Stimulated activated naive B cell treated with anti-CD40 and anti-IgM and Interleukin-4, amounts not matched to agents 10 μg/mL and 1 μg/mL and 100 μg/mL, for 72 hours (primary cell): ENCODE results near the gene TRIM2.
A peak's percentile ranks its signal among the peaks of the same experiment; 100 is the strongest.

Source experiments
- ATAC-seq, 2 donors: fragments of 150-1000 bp; cut with Tn5 transposase; replicated peaks; 2 replicates each; pipeline ENCODE4 v1.10.0; 2021; ENCODE audit warnings: moderate library complexity in 1 of 2
- DNase-seq: peaks from one replicate; pipeline ENCODE4 v3.0.0; 2021
- H3K27ac Mint-ChIP-seq: one replicate; pipeline ENCODE4 v1.8.0; 2022; ENCODE audit warnings: mild to moderate bottlenecking, mixed read lengths
- H3K27me3 Mint-ChIP-seq, 2 donors: one replicate each; pipeline ENCODE4 v1.8.0; 2022; ENCODE audit warnings: mixed read lengths in 2 of 2
- H3K36me3 Mint-ChIP-seq, 2 donors: one replicate each; pipeline ENCODE4 v1.8.0; 2022; ENCODE audit warnings: mixed read lengths in 2 of 2, mild to moderate bottlenecking in 1 of 2
- H3K4me1 Mint-ChIP-seq, 2 donors: one replicate each; pipeline ENCODE4 v1.8.0; 2022; ENCODE audit warnings: mixed read lengths in 2 of 2, mild to moderate bottlenecking in 1 of 2
- H3K4me3 Mint-ChIP-seq, 2 donors: one replicate each; pipeline ENCODE4 v1.8.0; 2022; ENCODE audit warnings: mild to moderate bottlenecking in 2 of 2, mixed read lengths in 2 of 2, moderate library complexity in 1 of 2
- H3K9me3 Mint-ChIP-seq, 2 donors: one replicate each; pipeline ENCODE4 v1.8.0; 2022; ENCODE audit warnings: mixed read lengths in 2 of 2, mild to moderate bottlenecking in 1 of 2

The TRIM2 gene

DNA sequence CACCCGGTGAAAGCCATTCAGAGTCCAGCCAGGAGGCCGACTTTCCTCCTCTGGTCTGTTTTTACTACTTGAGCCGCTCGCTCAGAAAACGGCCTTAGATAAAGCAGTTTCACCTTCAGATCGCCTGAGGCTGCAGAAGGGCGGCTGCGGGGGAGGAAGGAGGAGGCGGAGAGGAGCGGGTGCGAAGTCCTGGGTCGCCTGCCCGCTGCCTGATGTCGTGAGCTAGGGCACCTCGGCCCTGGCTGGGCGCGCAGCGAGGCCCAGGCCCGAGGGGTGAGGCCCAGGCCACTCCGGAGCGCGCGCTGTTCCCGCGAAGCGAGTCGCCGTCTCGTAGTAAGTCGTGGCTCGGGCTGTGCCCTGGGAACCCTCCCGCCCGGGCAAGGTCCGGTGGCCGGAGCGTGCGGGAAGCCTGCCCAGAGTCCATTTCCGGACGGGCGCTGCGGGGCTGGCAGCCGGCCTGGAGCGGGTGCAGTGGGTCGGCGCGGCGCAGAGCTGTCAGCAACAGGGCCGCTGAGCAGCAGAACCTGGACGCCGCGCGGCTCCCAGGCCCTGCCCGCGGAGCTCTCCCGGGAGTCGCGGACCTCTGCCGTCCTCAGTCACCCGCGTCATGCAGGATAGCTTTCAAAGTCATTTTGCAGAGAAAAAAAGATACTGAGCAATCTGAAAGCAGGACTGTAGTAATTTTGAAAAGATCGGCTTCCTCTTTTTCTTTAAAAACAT is 18.6 kb downstream of the TRIM2 start:
- ATAC-seq (peak; percentile 81 to 87), DNase-seq (peak; percentile 58)
- H3K27ac Mint-ChIP-seq: peak overlapping the region; percentile 93
- H3K27me3 Mint-ChIP-seq: peaks cover 6 to 13% of the 10 kb centered on the region in 2 donors
- H3K4me1 Mint-ChIP-seq: peaks cover 35 to 59% of the 10 kb centered on the region in 2 donors
- H3K9me3 Mint-ChIP-seq: peaks cover 5 to 6% of the 10 kb centered on the region in 2 donors
- peaks cover 0 to 8% of the 10 kb centered on the region in 2 donors for H3K36me3 Mint-ChIP-seq
- H3K4me3 Mint-ChIP-seq: peak overlapping the region; percentile 85 to 89

DNA sequence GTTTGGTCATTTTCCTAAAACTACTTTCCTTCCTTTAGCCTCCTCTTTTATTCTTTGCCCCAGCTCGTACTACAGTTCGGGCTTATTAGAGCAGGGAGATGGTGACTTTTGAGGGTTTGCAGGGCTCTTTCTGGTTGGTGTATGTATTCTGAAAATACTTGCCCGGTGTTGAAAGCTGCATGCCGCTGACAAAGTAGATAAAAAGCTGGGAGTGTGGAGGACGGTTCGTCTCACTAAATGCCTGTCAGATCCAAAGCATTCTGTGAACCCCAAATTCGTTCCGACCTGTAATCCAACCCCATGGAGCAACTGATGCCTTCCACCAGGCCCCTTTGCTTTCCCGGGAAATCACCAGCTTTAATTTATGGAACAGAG is 19.2 kb downstream of the TRIM2 start:
- Mint-ChIP-seq H3K27ac (peak overlapping the region; percentile 93), H3K27me3 (peaks cover 6 to 13% of the 10 kb centered on the region in 2 donors), H3K9me3 (peaks cover 5 to 6% of the 10 kb centered on the region in 2 donors), H3K4me3 (peak overlapping the region; percentile 85 to 89), H3K4me1 (peaks cover 35 to 60% of the 10 kb centered on the region in 2 donors), H3K36me3 (peaks cover 0 to 8% of the 10 kb centered on the region in 2 donors)
- no peak for DNase-seq
- ATAC-seq: no peak

DNA sequence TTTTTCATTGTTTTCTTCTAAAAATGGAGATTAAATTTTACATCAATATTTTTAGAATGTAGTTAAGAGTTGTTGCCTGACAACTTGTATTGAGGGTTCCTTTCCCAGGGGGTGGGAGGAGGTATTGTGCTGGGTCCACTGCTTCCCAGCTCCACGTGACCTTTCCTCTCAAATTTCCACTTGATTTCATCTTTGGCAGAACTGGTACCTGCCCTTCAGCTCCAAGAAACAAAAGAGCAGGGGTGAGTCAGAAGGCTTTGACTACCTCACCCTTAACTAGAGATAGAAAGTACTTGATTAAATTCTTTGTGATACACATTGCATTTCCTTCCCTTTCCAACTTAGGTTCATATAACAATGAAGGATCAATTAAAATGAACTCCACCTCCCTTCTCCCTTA is 19.7 kb downstream of the TRIM2 start:
- Mint-ChIP-seq H3K27me3 (peaks cover 6 to 13% of the 10 kb centered on the region in 2 donors), H3K36me3 (peaks cover 0 to 8% of the 10 kb centered on the region in 2 donors), H3K27ac (no peak overlapping the region), H3K9me3 (peaks cover 5 to 6% of the 10 kb centered on the region in 2 donors), H3K4me3 (peak overlapping the region; percentile 38 to 56), H3K4me1 (peaks cover 35 to 65% of the 10 kb centered on the region in 2 donors)
- DNase-seq: no peak
- ATAC-seq: peak; percentile 19 to 25

DNA sequence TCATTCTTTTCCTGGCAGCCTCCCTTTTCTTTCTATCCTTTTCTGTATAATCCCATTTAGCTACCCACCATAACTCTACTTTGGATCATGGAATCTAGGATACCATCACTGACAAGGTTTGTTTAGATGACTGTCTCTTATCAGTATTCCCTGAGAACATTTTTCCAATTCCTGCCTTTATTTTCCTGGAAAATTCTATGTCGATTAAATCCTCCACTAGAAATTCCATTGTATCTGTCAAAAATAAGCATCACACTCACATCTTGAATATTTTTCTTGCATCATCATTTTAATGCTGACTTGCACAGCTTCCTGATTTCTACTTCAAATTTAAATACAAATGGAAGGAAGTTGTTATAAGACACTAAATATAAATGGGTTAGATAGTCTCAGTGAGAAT is 20.2 kb downstream of the TRIM2 start:
- H3K27me3 Mint-ChIP-seq: peaks cover 6 to 13% of the 10 kb centered on the region in 2 donors
- DNase-seq: no peak
- no peak for ATAC-seq
- peaks cover 5 to 6% of the 10 kb centered on the region in 2 donors for H3K9me3 Mint-ChIP-seq
- H3K27ac Mint-ChIP-seq: no peak overlapping the region
- no peak overlapping the region for H3K4me3 Mint-ChIP-seq
- peaks cover 0 to 8% of the 10 kb centered on the region in 2 donors for H3K36me3 Mint-ChIP-seq
- peaks cover 35 to 65% of the 10 kb centered on the region in 2 donors for H3K4me1 Mint-ChIP-seq

DNA sequence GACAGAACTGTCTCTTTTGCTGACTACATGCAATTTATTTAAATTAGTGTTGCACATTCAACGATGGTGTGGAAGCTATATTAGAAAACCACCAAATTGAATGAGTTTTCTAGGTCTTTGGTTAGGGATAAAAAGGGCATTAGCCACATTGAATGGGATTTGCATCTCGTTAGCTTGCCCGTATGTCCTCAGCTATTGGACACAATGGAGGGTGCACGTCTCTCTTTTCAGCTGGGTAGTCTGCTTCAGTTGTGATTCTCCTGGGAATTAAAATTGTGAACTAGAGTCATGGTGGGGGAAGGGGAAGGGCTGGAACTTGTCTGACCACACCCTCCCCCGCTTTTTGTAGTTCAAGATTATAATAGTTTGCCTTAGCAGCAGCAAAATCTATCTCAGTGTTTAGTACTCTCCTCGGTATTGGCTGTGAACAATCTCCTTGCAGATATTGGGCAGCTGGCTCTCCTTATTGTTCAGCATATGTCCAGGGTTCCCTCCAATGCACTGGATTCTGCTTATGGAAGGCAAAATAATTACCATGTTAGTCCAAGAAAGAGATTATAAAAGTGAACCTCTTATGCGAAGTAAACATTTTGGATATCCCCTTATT is 23.3 kb downstream of the TRIM2 start:
- ATAC-seq (no peak), DNase-seq (no peak)
- H3K36me3 Mint-ChIP-seq: peaks cover 0 to 8% of the 10 kb centered on the region in 2 donors
- H3K27me3 Mint-ChIP-seq: peaks cover 6 to 19% of the 10 kb centered on the region in 2 donors
- no peak overlapping the region for H3K4me3 Mint-ChIP-seq
- peaks cover 14 to 40% of the 10 kb centered on the region in 2 donors for H3K4me1 Mint-ChIP-seq
- peaks cover 5 to 6% of the 10 kb centered on the region in 2 donors for H3K9me3 Mint-ChIP-seq
- H3K27ac Mint-ChIP-seq: no peak overlapping the region

DNA sequence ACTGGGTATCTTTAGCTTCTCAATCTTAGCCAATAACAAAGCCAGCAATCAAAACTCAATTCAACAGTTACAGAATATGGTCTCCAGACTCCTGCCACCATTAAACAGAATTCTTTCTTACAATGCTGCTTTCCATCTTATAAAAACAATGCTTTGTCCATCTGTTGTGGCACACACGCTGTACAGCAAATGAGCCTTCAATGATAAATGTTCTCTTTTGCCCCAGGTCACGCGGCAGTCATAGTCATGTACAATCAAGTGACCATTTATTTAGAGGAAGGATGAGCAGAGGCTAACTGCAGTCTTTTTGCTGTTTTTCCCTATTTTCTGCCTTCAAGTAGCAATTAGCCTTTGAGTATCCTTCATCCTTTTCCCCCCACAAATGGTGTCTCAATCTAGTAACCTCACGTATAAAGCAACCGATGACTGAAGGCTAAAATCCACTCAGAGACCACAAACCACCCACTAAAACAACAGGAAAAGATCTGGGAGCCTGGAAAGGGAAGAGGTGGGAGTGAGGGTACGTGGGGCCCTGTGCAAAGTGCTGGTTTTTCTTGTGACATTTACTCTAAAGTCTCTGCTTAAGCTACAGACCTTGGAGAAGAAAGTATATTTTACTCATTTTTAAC is 24.4 kb downstream of the TRIM2 start:
- Mint-ChIP-seq H3K27ac (no peak overlapping the region), H3K36me3 (peaks cover 0 to 8% of the 10 kb centered on the region in 2 donors), H3K4me1 (peaks cover 18 to 42% of the 10 kb centered on the region in 2 donors), H3K4me3 (no peak overlapping the region), H3K27me3 (peaks cover 15 to 23% of the 10 kb centered on the region in 2 donors), H3K9me3 (peaks cover 5 to 6% of the 10 kb centered on the region in 2 donors)
- DNase-seq: no peak
- ATAC-seq: no peak

DNA sequence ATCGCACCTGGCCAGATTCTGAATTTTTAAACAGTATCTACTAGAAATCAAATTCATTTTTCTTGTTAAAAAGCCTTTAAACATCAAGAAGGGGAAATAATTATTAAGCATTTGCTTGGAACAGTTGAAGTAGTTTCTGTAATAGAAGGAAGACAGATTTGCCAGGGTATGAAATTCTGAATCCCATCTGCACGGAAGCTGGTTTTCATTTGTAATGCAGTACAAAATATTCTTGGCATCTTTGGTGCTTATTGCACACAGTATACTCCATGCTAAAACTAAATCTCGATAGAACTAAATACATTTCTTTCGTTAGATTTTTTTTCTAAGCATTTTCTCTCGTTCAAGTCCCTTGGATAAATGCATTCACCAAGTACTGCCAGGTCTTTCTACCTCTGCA is 25.3 kb downstream of the TRIM2 start:
- H3K4me1 Mint-ChIP-seq: peaks cover 11 to 33% of the 10 kb centered on the region in 2 donors
- H3K27ac Mint-ChIP-seq: no peak overlapping the region
- H3K9me3 Mint-ChIP-seq: peaks cover 3% of the 10 kb centered on the region in 2 donors
- ATAC-seq (no peak), DNase-seq (no peak)
- peaks cover 16 to 23% of the 10 kb centered on the region in 2 donors for H3K27me3 Mint-ChIP-seq
- no peak overlapping the region for H3K4me3 Mint-ChIP-seq
- peaks cover 0 to 5% of the 10 kb centered on the region in 2 donors for H3K36me3 Mint-ChIP-seq

DNA sequence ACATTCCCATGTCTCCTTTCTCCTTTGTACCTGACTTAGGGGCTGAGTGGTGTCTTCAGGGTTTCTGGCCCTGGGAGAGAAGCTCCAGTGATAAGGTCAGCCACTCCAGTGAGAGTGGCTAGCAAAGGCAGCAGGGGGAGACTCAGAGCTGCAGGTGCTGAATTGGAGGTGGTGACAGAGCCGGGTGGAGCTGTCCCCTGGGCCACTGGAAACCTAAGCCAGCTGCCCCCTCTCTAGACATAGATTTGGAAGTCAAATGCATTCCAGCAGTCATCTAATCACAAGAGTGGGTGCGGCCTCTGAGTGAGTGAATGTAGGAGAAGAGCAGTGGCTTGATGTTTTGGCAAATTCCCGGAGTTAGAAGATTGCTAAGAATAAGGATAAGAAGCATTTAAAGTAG is 28.5 kb downstream of the TRIM2 start:
- Mint-ChIP-seq H3K4me1 (peaks cover 16 to 18% of the 10 kb centered on the region in 2 donors), H3K9me3 (no peaks in the 10 kb centered on the region), H3K27ac (no peak overlapping the region), H3K27me3 (peaks cover 15 to 22% of the 10 kb centered on the region in 2 donors), H3K4me3 (no peak overlapping the region), H3K36me3 (no peaks in the 10 kb centered on the region)
- DNase-seq (no peak), ATAC-seq (peak in 1 of 2 donors; percentile 59)

DNA sequence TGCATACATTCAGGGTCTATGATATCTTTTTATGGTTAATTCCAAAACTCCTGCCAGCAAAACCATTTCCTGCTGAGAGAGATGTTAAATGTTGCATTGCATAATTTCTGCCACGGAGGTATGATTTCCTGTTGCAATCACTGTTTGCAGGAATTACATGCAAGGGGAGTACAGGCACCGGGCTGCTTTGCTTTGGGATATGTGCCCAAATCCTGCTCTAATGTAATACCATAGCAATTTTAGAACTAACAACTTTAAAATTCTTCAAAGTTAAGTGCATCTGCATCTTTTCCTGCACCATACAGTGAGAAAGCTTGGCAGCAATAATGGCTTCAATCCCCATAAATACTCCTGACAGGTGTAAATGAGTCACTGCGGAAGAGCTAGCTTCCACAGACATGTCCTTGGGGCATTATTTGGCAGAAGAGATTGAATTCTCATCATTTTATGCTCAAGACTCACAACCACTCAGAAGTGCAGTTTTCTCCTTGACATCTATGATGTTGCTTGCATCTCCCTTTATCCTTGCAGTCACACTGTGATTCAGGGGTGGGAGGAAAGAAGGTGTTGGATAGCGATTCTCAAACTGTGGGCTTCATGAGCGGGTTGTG is 29.6 kb downstream of the TRIM2 start:
- H3K36me3 Mint-ChIP-seq: no peaks in the 10 kb centered on the region
- peaks cover 11 to 15% of the 10 kb centered on the region in 2 donors for H3K4me1 Mint-ChIP-seq
- H3K9me3 Mint-ChIP-seq: no peaks in the 10 kb centered on the region
- no peak overlapping the region for H3K27ac Mint-ChIP-seq
- H3K4me3 Mint-ChIP-seq: no peak overlapping the region
- H3K27me3 Mint-ChIP-seq: peaks cover 14 to 22% of the 10 kb centered on the region in 2 donors
- DNase-seq: no peak
- ATAC-seq: no peak

DNA sequence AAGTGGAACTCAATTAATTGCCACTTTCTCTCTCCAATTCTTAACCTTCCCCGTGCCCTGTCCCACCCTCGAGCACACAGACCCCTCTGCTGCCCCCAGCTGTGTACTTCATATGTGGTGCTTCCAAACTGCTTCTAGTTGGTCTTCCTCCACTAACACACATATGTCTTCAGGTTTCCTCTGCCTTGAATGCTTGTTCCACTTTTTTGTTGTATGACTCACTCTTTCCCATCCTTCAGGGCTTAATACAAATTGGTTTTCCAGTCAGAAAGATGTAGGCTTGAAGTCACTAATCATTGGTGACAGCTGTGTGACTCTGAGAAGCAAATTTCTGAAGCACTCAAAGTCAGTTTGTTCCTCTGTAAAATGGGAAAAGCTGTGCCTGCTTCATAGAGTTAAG is 30.6 kb downstream of the TRIM2 start:
- Mint-ChIP-seq H3K27ac (no peak overlapping the region), H3K4me1 (peaks cover 10 to 15% of the 10 kb centered on the region in 2 donors), H3K4me3 (no peak overlapping the region), H3K36me3 (no peaks in the 10 kb centered on the region), H3K27me3 (peaks cover 13 to 22% of the 10 kb centered on the region in 2 donors), H3K9me3 (no peaks in the 10 kb centered on the region)
- DNase-seq (no peak), ATAC-seq (peak in 1 of 2 donors; percentile 50)

DNA sequence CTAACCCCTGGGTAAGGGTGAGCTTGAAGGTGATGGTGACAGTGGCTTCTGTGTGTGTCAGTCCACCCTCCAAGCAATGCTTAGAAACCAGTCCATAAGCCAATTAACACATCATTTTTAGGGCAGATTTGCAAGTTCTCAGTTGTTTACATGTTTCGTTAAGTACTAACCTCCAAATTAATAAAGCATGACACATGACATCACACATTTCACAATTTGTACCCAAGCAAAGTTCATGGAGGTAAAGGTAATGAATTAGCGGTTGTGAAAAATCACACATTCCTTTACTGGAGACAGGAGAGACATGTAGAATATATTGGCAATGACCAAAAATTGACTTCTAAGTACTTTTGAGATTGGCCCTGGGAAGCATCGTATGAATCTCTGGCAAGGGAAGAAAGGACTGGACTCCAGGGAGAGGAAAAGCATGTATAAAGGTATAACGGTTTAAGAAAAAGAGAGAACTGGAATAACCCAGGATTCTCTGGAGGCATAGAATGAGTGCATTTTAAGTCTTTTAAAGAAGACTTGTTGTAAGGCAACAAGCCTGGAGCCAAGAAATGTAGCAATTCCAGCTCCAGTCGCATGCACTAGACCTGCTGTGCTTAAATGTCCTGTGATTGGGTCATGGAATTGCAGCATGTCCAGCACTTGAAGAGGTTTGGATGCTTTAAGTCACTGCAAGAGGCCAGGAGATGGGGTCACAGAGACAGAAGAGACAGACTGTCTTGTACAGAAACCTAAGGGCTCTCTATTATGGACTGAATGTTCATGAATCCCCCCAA is 34.1 kb downstream of the TRIM2 start:
- no peak overlapping the region for H3K4me3 Mint-ChIP-seq
- ATAC-seq (no peak), DNase-seq (no peak)
- H3K27ac Mint-ChIP-seq: no peak overlapping the region
- H3K4me1 Mint-ChIP-seq: peaks cover 4 to 18% of the 10 kb centered on the region in 2 donors
- H3K27me3 Mint-ChIP-seq: peaks cover 2 to 9% of the 10 kb centered on the region in 2 donors
- no peaks in the 10 kb centered on the region for H3K9me3 Mint-ChIP-seq
- H3K36me3 Mint-ChIP-seq: no peaks in the 10 kb centered on the region

DNA sequence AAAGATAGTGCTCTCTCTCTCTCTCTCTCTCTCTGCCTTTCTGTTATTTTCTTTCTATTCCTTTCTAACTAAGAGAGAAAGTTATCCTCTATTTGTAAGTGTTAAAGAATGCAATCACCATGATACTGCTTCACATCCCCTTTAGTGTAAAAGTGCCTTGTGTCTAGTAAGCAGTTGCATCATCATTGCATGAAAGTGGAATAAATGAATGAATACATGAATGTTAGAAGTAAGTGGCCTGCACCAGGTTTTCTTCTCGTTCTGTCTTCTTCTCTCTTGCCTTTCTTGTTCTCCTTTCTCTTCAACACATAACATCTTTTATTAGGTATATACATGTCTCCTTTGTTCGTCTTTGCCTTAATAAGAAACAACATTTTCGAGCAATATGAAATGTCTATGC is 35.2 kb downstream of the TRIM2 start:
- Mint-ChIP-seq H3K27ac (no peak overlapping the region), H3K4me3 (no peak overlapping the region), H3K36me3 (no peaks in the 10 kb centered on the region), H3K27me3 (peaks cover 0 to 6% of the 10 kb centered on the region in 2 donors), H3K9me3 (no peaks in the 10 kb centered on the region), H3K4me1 (peaks cover 0 to 16% of the 10 kb centered on the region in 2 donors)
- ATAC-seq (no peak), DNase-seq (no peak)

DNA sequence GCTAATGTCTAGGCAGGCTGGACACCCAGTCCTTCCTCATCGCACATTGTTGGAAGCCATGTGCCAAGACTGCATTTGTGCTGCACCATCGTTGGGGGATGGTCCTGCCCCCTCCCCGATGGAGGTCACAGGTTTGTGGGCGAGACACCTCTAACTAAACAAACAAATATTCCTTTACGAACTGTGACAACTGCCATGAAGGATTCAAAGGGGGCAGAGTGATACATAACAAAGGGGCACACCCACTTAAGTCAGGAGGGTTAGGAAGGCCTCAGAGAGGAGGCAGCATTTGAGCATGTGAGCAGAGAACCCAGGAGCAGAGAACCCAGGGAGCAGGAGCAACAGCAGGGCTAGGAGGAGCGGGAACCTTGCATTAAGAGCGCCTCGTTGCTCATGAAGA is 37.1 kb downstream of the TRIM2 start:
- no peak overlapping the region for H3K4me3 Mint-ChIP-seq
- no peak for ATAC-seq
- no peak overlapping the region for H3K27ac Mint-ChIP-seq
- peaks cover 0 to 9% of the 10 kb centered on the region in 2 donors for H3K4me1 Mint-ChIP-seq
- H3K9me3 Mint-ChIP-seq: no peaks in the 10 kb centered on the region
- no peaks in the 10 kb centered on the region for H3K27me3 Mint-ChIP-seq
- no peak for DNase-seq
- no peaks in the 10 kb centered on the region for H3K36me3 Mint-ChIP-seq
